Measurements from ENCODE around the gene CMTR1. TPM values are rescaled to one million over a fixed set of nuclear protein-coding genes. Genes with fewer than 3 reads are reported as not detected.

Gene CMTR1
- total RNA-seq = 10 to 100 TPM; 27.0 to 65.7 (median 28.9) TPM

DNA sequence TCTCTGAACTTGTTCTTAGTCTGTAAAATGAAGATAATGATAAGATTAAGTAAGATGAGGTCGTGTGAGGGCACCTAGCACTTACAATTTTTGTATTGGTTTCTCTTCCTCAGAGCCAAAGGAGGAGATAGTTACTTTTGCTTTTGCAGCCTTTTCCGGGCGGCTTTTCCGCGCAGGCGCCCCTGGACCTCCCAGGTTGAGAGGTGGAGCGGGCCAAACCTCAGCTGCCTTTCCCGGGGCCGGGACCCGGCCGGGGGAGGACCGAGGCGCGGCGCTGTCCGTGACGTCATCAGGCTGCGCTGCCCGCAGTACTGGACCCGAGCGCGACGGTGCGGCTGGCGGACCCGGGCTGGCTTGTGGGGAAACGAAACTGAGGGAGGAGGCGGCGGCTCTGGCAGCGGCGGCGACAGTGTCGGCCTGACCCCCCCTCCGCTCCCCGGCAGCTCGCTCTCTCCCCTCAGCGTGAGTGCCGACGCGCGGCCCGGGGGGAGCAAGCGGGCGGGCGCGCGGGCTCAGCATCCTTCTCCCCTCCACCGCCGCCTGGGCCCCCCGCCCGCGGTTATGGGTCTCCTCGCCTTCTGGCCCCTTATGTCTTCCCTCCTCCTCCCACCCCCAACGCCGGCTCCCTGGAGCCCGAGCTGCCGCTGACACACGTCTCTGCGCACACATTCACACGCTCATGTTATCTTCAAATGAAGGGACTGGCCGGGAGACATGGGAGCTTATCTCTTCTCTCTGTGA lies at the start of gene CMTR1:
Gene CMTR1, plus strand, starts transcription at position 306 of the 741 bp plus-strand sequence. CDS start 2,409 bp downstream, outside the sequence.
- no peak for TF ChIP-seq EP300 (IDR thresholded peaks at IDR 0.05)
- no peak for TF ChIP-seq POLR2A (IDR thresholded peaks at IDR 0.05)
- peak; percentile 55 to 96 (median 67) for TF ChIP-seq POLR2AphosphoS5 (IDR thresholded peaks at IDR 0.05)
- TF ChIP-seq CTCF (IDR thresholded peaks at IDR 0.05) = no peak
- Histone ChIP-seq H3K27me3 (no peaks in the 10 kb centered on the region), H3K27ac (peak within 1 kb of the TSS; percentile 92), H3K36me3 (peaks cover 20% of the 10 kb centered on the region), H3K4me3 (peak within 1 kb of the TSS; percentile 87), H3K4me1 (peaks cover 23% of the 10 kb centered on the region), H3K9me3 (no peaks in the 10 kb centered on the region)
- peak; percentile 96 for DNase-seq (ENCODE audit: low spot score in 2 of 2)
- WGBS = under 1% methylated on average over 27 of the region's 61 CpGs

DNA sequence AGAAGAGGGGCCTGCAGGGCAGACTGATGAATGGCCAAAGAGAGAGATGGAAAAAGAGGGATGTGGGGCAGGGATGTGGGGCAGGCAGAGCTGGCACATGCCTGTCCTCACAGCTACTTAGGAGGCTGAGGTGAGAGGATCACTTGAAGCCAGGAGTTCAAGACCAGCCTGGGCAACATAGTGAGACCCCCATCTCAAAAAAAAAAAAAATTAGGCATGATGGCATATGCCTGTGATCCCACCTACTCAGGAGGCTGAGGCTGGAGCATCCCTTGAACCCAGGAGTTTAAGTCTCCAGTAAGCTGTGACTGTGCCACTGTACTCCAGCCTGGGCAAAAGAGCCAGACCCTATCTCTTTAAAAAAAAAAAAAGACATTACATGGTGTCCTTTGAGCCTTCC lies 44.4 kb upstream of the CMTR1 start:
- H3K4me3 ChIP-seq = no peak overlapping the region
- H3K27me3 ChIP-seq = no peaks in the 10 kb centered on the region
- no peak overlapping the region for H3K27ac ChIP-seq
- no peaks in the 10 kb centered on the region for H3K9me3 ChIP-seq
- no peak for TF ChIP-seq CTCF (IDR thresholded peaks at IDR 0.05)
- no peak for TF ChIP-seq POLR2A (IDR thresholded peaks at IDR 0.05)
- no peak for TF ChIP-seq EP300 (IDR thresholded peaks at IDR 0.05)
- no peak for TF ChIP-seq POLR2AphosphoS5 (IDR thresholded peaks at IDR 0.05)
- peaks cover 63% of the 10 kb centered on the region for H3K36me3 ChIP-seq
- DNase-seq (ENCODE audit: low spot score in 2 of 2) = no peak
- H3K4me1 ChIP-seq = no peaks in the 10 kb centered on the region

DNA sequence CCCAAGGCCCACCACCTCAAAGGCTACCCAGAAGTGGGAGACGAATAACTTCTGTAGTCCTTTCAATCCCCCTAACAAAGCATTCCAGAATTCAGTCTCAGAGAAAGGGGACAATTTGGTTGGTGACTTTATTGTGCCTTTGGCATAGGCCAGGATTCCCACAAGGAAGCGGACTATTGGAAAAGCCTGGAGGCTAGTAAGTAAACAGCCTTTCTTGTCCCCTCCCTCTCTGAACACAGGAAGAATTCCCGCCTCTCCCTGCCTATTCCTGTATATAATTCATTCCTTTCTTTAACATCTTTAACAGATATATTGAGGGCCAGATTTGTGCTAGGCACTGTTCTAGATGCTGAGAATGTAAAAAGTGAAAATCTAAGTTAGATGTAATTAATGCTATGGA lies 43.2 kb upstream of the CMTR1 start:
- no peak for DNase-seq (ENCODE audit: low spot score in 2 of 2)
- TF ChIP-seq POLR2AphosphoS5 (IDR thresholded peaks at IDR 0.05) (no peak), POLR2A (IDR thresholded peaks at IDR 0.05) (no peak), EP300 (IDR thresholded peaks at IDR 0.05) (no peak), CTCF (IDR thresholded peaks at IDR 0.05) (no peak)
- WGBS = 88% methylated on average over 3 of the region's 3 CpGs
- Histone ChIP-seq H3K9me3 (no peaks in the 10 kb centered on the region), H3K36me3 (peaks cover 63% of the 10 kb centered on the region), H3K27ac (no peak overlapping the region), H3K4me3 (no peak overlapping the region), H3K27me3 (no peaks in the 10 kb centered on the region), H3K4me1 (no peaks in the 10 kb centered on the region)

DNA sequence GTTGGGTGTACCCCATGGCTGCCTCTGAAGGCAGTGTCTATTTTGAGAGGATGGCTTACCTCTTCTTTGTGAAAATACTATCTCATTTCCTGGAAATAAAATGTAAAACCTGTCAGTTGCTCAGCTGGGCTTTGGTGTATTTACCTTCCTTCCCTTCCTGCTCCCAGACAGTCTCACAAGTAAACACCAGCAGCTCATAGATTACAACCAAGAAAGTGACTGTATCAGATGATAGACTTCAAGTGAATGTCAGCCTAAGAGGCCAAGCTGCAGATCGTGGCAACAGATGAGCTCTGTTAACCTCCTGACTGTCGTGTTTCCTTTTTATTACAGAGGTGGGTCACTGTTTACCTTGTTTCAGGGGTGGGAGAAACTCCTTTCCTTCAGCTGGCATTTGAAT lies 41.9 kb upstream of the CMTR1 start:
- Histone ChIP-seq H3K27ac (no peak overlapping the region), H3K4me1 (no peaks in the 10 kb centered on the region), H3K27me3 (no peaks in the 10 kb centered on the region), H3K36me3 (peaks cover 60% of the 10 kb centered on the region), H3K9me3 (no peaks in the 10 kb centered on the region), H3K4me3 (no peak overlapping the region)
- 72% methylated on average over 2 of the region's 2 CpGs for WGBS
- no peak for DNase-seq (ENCODE audit: low spot score in 2 of 2)
- TF ChIP-seq CTCF (IDR thresholded peaks at IDR 0.05) (no peak), EP300 (IDR thresholded peaks at IDR 0.05) (no peak), POLR2A (IDR thresholded peaks at IDR 0.05) (no peak), POLR2AphosphoS5 (IDR thresholded peaks at IDR 0.05) (no peak)

DNA sequence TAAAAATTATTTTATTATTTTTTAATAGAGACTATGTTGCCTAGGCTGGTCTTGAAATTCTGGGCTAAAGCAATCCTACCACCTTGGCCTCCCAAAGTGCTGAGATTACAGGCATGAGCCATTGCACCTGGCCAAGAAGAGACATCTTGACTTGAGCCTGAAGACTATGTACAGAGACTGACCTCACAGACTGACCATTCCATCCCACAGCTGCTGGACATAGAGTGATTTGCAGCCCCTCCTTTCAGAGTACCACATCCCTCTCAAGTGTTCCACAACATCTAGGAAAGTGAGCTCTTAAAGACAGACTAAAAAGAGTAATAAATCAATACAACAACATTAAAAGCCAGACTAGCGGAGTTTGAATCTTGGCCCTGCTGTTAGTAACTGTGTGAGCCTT lies 40.2 kb upstream of the CMTR1 start:
- TF ChIP-seq CTCF (IDR thresholded peaks at IDR 0.05) (no peak), POLR2AphosphoS5 (IDR thresholded peaks at IDR 0.05) (no peak), POLR2A (IDR thresholded peaks at IDR 0.05) (no peak), EP300 (IDR thresholded peaks at IDR 0.05) (no peak)

More for the DNA sequence above, 40.2 kb upstream of the CMTR1 start:
- Histone ChIP-seq H3K9me3 (no peaks in the 10 kb centered on the region), H3K36me3 (peaks cover 47% of the 10 kb centered on the region), H3K27me3 (no peaks in the 10 kb centered on the region), H3K4me1 (no peaks in the 10 kb centered on the region), H3K27ac (no peak overlapping the region), H3K4me3 (no peak overlapping the region)
- 79% methylated on average over 1 of the region's 1 CpG for WGBS
- DNase-seq (ENCODE audit: low spot score in 2 of 2) = no peak

All from suprapubic skin (tissue), 4 donors.